NCI-H2196 treated with DMSO at 0.1 percent for 48 hours (cell line): ENCODE data around the gene PYGM.

Experiments used
- DNase-seq: peaks from one replicate; lab custom pipeline; 2025; ENCODE audit not compliant: unreplicated experiment; lab: John Stamatoyannopoulos, UW

Gene PYGM

DNA sequence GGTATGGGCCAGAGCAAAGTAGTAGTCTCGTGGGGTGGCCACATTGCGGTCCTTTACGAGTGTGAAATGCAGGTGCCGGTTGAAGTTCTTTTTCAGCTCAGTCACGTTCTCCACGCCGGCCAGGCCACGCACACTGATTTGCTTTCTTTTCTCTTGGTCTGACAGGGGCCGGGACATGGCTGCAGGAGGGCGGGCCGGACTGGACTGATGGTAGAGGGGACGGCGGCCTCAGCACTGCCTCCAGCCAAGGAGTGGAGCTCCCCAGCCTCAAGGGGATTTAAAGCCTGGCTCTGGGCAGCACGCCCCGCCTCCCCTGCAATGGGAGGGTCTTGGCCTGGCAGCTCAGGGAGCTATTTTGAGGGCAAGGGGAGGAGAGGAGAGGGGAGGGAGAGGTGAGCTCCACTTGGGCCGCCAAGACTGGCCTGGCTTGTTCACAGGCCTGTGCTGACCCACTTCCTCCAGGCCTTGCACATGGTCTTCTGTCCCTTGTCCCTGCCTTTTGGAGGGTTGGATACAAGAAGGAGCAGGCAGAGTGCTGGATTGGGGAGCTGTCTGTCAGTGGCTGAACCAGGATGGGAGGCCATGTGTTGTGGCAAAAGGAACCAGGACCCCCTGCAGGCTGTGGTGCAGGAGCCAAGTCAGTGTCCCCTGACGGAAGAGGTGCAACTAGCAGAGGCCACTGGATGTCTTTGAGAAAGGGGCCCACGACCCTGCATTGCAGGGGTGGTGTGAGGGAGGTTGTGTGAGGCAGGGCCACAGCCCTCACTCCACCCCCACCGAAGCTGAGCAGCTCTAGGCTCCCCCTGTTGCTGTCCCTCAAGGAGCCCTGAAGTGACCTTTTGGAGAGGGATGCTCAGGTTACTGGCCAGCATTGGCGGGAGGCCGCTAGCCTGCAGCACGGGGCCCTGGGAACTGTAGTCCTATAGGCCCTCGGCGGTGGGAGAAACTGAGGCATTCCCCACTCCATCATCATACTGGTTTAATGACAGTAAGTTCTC is at the start of gene PYGM:
Gene PYGM (minus strand): TSS at position 253 of the 998 bp plus-strand sequence. CDS start 76 bp downstream, at position 177.
- no peak for DNase-seq

DNA sequence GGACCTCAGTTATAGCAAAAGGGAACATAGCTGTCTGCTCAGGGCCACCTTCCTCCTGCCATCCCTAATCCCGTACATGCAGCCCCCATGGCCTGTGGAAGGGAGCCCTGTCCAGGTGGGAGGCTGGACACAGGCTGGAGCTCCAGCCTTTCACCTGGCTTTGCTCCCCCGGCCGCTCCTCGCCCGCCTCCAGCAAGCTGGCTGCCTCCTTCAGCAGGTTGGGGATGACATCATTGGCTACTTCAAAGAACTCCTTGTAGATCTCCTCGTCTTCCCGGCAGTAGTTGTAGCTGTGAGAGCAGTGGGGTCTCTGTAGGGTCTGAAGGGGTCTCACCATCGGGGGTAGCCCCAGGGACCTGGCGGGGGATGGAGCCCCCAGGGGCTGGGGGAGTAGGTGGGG is 45.7 kb upstream of the PYGM start:
- DNase-seq: no peak

DNA sequence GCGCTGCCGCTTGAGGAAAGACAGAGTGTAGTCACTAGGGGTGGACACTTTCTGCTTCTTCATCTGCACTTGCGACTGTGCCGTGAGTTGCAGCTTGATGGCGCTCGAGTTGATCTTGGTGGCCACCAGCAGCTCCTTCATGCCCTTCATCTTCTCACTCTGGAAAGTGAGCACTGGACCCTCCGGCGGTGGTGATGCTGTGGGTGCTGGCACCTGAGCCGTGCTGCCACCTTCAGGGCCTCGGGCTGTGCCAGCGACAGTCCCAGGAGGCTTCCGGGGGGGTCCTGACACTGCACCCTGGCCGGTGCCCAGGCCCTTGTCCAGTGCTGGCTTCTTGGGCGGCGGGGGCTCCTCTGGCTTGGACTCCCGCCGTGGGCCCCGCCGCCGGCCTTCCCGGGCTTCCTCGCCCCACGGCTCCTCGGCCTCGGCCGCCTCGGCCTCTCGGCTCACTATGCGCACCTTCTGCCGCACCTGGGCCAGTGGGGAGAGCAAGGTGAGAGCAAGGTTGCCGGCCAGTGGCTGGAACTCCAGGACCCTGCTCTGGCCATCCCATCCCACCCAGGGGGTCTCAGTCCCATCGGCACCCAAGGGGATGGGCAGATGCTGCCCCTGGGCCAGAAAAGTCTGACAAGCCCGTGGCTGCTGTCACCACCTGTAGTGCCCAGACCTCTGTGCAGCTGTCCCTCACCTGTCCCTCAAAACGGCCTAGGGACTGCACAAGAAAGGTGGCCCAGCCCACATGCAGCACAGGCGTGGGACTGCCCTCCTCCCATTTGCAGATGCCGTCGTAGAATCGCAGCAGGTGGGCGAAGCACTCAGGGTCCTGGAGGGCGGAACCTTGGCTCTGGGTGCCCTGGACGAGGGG is 44.8 kb upstream of the PYGM start:
- DNase-seq: no peak

DNA sequence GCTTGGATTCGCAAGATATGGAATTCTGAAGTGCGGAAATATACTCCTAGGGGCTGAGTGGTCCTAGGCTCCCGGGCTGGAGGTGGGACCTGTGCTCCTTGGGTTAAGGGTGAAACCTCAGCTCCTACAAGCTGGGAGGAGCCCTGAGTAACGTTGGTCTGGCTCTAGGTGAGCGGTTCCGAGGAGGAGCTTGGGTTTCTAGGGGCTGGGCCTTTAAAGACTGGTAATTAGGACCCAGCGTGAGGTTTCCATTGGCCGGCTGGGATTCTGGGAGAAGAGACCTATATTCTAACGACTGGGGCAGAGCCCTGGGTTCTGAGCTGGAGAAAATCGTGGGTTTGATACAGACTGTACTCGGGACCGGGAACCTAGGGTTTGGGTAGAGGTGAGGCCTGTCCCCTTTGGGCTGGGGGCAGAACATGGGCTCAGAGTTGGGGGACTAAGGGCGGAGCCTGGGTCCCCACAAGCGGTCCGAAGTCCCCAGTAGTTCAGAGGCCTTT is 44.1 kb upstream of the PYGM start:
- DNase-seq: peak; percentile 76

DNA sequence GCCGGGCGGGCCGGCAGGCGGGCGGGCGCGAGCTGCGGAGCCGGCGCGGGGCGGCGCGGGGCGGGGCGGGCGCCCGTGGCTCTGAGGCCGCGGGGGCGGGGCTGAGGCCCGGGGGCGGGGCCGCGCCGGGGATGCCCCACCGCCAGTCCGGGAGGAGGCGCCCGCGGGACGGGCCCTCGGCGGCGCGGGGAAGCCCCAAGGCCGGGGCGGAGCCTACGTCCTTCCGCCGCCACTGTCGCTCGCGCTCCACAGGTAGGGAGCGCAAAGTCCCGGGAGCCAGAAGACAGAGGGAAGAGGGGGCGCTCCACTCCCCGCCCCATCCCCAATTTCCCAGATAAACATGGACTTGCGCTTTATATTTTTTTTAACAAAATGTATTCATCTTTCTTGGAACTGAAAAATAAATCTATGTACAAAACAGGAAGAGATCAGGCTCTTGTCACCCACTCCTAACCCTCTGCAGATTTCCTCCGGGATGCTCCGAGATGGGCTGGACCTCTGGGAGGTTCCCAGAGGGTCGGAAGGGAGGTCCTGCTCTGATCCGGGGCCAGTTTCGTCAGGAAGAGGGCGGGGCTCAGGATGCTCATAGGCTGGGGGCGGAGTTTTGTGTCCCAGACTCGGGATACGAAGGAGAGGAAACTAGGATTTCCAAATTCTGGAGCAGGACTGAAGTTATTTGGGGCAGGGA is 43.5 kb upstream of the PYGM start, which contains the start of gene MAP4K2:
Gene MAP4K2 (minus strand): TSS at position 57 of the 688 bp plus-strand sequence. CDS start 65 bp downstream, outside the sequence.
- peak; percentile 76 for DNase-seq

DNA sequence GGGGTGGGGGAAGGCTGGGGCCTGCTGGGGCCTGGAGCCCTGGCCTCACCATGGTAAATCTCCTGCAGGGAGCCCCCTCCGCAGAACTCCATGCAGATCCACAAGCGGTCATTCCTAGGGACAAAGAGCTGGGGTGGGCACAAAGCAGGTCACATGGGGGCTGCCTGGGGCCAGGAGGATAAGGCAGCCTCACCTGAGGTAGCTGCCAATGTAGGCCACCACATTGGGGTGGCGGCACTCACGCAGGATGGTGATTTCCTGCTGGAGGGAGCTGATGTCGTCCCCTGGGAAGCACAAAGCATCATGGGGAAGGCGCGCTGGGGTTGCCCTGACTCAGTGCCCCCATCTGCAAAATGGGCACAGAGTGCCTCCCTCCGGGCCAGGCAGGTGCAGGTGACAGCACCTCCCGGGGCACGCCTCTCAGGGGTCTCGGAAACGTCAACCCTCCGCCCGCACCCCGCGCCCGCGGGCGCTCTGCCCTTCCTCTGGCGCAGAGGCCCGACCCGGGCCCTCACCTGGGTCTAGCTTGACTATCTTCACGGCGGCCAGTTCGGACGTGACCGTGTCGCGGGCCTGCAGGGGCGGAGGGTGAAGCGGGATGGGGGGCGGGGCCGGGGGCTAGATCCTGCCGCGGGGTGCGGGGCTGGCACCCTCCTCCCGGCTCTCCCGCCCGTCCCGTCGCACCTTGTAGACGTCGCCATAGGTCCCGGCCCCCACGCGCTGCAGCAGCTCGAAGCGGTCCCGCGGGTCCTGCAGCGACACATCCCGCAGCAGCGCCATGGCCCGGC is 42.8 kb upstream of the PYGM start:
- DNase-seq: no peak

DNA sequence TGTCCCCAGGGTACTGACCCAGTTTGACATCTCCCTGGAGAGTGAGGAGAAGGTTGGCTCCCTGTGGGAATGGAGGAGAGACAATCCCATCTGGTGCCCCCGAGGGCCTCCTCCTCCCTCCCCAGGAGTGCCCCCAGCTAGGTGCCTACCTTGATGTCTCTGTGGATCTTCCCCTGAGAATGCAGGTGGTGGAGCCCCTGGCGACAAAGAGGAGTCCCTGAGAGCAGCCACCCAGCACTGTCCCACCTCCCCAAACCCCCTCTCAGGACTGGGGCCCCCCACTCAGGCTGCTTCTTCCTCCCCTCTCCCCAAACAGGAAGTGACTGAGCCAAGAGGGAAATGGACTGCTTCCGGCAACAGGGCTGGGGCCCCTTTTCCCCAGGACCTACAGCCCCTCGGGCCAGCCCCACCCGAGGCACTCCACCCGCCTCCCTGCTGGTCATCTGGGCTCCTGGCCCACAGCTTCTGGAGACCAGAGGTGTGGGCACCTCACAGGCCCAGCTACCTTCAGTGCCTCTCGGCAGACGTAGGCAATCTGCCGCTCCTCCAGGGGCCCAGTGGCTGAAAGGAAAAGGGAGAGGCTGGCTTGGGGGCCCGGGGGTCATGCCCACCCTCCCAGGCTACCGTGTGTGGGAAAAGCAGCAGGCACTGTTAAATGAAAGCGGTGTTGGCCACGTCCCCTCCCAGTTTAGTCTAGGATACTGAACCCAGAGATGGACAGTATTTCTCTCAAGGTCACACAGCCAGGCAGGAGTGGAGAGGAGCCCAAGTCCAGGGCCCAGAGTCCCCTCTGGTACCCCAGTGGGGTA is 42.0 kb upstream of the PYGM start:
- DNase-seq: no peak

DNA sequence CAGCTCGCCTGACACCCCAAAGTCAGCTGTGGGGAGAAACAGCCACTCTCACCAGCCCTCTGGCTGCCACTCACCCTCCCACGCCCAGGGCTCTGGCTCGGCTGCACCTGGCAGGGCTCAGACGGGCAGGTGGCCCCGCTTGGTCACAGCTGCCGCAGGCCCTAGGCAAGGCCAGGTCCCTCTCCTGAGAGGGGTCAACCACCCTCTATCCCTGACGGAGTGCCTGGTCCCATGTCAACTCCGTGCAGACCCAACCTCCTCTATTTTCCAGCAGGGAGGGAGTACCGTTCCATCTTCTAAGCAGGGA is 41.3 kb upstream of the PYGM start:
- DNase-seq: no peak

DNA sequence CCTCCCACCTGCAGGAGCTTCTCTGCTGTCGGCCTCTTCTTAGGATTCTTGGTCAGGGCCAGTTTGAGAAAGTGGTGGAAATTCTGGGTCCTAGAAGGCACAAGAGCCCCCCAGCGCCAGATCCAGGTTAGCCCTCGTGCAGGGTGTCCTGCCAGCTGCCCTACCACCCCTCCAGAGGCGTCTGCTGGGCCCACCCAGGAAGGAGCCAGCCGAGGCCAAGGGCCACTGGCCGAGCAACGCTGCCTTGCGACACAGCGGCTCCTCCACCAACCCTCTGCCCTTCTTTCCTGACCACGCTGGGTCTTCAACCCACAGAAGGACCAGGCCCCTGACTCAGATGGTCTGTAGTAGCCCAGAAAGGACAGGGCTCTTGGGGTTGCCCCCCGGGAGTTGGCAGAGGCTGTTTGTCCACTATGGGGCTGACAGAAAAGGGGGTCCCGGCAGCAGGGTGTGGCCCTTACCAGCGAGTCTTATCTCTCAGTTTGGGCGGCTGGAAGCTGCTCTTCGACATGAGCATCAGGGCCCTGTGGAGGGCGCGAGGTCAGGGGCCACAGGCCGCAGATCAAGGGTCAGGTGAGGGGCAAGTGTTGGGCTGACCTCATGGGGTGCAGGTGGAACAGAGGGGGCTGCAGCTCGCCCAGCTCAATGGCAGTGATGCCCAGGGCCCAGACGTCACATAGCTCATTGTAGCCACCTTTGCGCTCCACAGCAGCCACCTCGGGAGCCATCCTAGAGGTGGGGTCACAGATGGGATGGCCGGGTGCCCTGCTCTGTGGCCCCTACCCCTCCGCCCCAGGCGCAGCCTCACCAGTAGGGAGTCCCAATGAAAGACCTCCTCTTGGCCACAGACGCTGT is 40.8 kb upstream of the PYGM start:
- no peak for DNase-seq

DNA sequence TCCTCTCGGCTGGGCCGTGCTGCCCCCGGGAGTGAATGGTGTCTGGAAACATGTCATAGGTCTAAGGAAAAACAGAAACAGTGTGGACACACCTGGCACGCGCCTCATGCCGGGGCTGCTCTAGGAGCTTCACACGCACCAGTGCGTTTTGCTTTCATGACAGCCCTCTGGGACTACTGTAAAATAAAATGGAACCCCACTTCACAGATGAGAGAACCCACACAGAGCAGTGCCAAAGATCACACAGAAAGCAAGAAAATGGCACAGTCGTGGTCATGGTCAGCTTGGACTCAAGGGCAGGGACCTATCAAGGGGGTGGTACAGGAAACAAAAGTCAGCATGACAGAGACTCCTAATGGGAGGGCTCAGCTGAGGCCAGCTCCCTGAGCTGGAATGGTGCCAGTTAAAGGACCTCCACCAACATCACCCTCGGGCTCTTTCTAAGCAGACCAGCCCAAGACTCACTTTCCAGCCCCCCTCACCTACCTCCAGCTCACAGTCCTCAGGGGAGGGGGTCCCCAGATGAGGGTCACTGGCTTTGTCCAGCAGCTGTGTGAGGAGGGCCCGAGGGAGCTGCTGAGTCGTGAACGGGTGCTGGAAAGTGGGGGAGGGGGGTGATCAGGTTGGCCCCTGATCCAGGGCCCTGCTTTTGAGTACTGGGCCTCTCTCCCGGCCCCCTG is 40.0 kb upstream of the PYGM start:
- DNase-seq: no peak

DNA sequence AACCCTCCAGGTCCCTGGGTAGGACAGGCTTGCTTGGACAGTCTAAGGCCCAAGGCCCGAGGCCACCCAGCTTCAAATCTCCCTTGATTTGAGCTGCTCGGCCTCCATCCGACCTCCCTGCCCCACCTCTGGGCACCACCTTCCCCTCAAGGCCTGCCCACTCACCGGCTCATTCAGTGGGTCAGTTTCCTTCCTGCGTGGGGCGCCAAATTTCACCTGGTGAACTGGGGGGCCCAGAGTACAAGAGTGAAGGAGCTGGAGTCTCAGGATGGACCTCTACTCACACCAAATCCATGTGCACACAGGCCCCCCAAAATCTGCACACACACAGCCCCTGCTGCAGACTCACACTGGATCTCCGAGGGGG is 39.5 kb upstream of the PYGM start:
- no peak for DNase-seq

DNA sequence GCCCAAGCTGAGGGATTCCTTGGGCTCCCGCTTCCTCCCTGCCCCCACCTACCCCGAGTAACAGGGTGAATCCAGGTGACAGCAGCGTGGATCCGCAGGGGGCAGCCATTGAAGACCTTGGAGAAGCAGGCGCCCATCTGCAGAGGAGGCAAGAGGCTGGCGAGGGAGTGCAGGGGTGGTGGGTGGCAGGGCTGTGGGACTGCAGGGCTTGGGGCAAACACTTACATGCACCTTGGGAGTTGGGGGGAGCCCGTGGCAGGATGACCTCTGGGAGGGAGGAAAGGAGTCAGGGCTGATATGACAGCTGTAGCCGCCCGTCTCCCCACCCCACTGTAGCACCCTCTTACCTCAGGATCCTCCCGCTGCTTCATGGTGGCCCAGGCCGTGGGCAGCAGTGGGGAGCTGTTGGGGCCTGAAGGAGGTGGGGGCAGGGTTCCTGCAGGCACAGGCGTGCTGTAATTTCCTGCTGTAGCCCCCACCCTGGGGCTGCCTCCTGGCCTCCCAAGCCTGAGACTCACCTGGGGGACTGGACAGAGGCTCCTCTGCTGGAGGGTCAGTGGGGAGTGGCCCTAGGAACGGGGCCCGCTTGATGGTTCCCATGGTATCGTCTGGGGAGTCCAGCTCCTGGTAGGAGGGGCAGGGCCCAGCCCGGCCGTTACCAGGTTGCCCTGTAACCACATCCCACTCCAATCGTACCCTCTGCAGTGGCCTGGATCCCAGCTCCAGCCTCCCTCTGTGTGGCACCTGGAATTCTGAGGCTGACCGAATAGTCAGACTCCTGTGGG is 37.2 kb upstream of the PYGM start:
- no peak for DNase-seq

DNA sequence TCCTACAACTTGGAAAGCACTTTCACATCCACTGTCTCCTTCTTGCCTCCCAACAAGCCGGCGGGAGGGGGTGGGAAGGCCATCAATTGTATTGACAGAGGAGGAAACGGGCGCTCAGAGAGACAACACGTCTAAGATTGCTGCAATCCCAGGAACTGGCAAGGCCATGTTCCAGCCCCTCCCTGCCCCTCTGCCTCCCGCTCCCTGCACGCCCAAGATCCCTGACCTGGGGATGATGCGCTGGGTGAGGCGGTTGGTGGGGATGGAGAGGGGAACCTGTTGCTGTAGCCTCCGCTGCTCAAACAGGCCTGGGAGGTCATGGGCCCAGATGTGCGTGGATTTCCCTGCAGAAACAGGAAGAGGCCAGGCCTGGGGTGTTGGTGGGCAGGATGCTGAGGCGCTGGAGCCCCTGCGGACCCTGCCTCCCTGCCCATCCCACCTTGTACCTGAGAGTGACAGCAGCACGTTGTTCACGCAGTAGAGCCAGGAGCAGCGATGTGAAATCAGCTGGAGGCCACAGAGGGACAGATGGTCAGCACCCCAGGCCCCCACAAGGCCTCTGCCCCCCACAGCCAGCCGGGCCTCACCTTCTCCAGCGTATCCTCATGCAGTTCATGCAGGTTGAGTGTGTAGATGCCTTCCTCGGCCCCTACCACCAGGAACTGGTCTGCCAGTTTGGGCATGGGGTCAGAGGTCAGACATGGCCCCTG is 36.4 kb upstream of the PYGM start:
- DNase-seq: no peak

DNA sequence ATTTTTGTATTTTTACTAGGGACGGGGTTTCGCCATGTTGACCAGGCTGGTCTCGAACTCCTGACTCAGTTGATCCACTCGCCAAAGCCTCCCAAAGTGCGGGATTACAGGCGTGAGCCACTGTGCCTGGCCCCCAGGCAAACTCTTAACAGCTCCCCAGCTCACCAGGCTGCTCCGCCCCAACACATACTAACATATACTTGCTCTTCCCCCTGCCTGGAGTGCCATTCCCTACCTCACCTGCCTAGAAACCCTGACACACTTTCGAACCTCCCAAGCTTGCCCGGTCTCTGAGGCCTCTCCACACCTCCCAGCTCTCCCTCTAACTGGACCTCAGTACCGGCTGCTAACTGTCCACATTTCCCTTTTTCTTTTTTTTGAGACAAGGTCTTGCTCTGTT is 34.8 kb upstream of the PYGM start:
- DNase-seq: no peak

DNA sequence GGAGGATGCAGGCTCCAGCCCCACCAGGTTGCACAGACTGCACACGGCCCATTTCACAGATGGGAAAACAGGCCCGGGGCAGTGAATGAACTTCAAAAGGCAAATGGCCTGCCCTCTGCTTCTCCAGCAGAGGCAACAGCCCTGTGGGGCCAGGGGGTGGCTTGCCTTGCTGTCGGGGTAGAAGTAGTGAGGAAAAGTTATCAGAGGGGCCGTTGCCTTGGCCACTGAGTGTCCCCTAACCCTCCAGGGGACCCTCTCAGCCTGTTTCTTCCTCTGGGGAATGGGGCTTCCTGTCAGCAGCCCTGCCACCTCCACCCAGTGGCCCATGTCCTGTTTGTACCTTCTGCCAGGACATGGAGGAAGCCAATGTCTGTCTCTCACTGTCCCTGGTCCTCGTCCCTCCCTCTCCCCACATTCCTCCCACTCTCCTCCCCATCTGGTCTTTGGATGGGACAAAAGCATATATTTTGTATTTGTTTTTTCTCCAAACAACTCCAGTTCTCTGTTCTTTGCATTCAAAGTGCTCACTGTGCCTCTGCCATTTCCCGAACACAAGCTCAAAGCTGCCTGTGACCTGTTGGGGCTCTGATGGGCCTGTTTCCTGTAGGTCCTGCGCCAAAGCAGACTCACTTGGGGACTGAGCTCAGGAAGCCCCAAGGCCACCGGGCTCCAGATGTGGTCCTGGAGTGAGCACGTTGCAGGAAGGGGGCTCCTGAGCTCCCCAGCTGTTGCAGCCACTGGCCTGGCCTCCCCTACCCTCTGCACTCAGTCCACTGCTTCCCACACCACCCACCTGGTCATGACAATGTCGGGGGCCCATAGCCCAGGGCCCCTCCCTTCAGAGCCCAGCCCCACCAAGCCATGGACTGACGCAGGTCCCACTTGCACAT is 33.7 kb upstream of the PYGM start:
- no peak for DNase-seq

DNA sequence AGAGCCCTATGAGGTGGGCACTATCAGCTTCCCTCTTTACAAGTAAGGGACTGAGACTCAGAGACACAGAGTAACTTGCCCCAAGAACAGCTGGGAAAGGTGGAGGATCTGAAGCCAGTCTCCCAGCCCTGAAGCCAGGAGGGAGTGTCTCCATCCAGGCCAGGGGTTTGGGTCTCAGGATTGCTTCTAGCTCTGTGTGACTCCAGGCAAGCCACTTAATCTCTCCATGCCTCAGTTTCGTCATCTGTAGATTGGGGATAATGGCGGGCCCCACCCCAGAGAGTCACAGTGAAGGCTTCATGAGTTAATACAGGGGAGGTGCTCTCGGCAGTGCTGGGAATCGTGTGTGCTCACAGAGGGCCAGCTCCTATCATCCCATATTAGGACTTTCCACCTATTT is 32.7 kb upstream of the PYGM start:
- DNase-seq: no peak
